ENCODE measurements around the gene TNFSF9.
A peak's percentile ranks its signal among the peaks of the same experiment; 100 is the strongest.
"Not testable (repeated sequence)": the region's sequence is repeated elsewhere in the genome, so short reads cannot be mapped to it uniquely, and the experiment has no call there.

The TNFSF9 gene

DNA sequence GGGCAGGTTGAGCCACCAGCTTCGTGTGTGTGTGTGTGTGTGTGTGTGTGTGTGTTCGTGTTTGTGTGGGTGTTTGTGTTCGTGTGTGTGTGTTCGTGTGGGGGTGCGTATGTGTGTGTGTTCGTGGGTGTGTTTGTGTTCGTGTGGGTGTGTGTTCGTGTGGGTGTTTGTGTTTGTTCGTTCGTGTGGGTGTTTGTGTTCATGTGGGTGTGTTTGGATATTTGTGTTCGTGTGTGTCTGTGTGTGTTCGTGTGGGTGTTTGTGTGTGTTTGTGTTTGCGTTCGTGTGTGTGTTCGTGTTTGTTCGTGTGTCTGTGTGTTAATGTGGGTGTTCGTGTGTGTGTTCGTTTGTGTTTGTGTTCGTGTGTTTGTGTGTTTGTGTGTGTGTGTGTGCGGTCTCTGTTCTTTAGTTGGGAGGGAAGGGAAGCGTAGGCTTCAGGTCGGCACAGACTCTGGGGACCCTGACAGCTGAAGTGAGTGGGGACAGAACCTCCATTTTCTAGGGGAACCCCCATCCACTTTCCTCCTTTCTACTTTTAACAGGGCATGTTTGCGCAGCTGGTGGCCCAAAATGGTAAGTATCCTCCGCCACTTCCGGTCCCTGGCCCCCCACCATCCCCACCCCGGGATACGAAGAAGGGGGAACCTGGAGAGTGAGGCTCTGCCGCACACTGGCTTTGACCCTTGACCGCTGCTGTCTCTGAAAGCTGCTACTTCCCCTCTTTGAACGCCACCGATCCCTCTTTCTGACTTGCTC is 1.6 kb downstream of the TNFSF9 start:
- peak; percentile 19 for DNase-seq

- DNase-seq: no peak
These were observed 2.1 kb downstream of the TNFSF9 start for GRCh38 chr19:6533000-6533328.

- DNase-seq: no peak
These were observed 3.1 kb downstream of the TNFSF9 start for GRCh38 chr19:6533746-6534418.

- no peak for DNase-seq
These were observed 3.7 kb downstream of the TNFSF9 start for GRCh38 chr19:6534451-6535093.

DNA sequence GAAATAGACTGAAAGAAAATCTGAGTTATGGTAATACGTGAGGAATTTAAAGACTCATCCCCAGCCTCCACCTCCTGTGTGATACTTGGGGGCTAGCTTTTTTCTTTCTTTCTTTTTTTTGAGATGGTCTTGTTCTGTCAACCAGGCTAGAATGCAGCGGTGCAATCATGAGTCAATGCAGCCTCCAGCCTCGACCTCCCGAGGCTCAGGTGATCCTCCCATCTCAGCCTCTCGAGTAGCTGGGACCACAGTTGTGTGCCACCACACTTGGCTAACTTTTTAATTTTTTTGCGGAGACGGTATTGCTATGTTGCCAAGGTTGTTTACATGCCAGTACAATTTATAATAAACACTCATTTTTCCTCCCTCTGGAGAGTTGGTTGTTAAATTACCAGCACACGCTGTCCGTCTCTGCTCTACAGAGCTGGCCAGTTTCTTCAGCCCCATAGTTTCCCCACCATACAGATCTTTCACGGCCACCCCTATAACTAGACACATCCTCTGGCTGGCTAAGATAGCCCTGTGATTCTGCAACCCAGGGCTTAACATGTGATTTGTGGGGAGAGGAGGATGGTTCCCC is 4.8 kb downstream of the TNFSF9 start:
- DNase-seq: no peak

DNA sequence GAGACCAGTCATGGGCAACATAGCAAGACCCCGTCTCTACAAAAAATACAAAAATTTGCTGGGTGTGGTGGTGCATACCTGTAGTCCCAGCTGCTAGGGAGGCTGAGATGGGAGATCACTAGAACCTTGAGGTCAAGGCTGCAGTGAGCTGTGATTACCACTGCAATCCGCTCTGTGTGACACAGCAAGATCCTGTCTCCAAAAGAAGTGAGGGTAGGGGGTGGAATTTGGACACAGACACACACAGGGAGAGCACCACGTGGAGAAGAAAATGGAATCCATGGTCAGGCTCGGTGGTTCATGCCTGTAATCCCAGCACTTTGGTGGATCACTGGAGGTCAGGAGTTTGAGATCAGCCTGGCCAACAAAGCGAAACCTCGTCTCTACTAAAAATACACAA is 8.7 kb downstream of the TNFSF9 start:
- DNase-seq: no peak

DNA sequence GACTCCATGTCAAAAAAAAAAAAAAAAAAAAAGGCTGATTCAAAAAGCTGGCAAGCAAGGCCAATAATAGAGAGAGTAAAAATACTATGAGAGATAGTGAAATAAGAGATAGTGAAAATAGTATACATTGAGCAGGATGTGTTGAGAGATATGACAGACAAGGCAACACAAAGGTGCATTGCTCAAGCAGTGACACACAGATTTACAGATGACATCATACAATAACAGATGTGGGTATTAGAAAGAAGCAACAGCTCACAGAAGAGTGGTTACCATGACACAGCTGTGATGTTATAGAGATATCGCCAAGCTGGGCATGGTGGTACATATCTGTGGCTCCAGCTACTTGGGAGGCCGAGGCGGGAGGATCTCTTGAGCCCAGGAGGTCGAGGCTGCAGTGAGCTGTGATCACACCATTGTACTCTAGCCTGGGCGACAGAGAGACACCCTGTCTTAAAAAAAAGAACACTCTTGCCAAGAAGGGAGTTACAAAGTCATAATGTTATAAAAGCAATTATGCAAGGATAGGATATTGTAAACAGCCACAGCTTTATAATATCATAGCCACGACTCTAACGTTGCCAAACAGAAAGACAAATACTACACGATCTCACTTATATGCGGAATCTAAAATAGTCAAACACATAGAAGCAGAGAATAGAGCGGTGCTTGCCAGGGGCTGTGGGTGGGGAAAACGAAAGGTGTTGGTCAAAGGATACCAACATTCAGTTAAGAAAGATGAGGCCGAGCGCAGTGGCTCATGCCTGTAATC is 10.3 kb downstream of the TNFSF9 start:
- no peak for DNase-seq

- no peak for DNase-seq
These were observed 13.1 kb downstream of the TNFSF9 start for GRCh38 chr19:6543866-6544347.

DNA sequence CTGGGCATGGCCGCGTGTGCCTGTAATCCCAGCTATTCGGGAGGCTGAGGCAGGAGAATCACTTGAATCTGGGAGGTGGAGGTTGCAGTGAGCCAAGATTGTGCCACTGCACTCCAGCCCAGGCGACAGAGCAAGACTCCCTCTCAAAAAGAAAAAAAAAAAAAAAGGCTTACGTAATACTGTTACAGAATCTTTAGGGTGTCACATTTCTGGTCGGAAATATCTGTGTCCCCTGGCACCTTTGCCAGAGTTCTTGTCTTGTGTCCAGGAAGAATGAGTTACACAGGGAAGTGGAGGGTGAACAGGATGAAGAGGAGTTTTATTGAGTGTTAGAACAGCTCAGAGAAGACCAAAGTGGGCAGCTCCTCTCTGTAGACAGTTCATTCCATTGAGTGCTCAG is 19.9 kb downstream of the TNFSF9 start:
- not testable (repeated sequence) for DNase-seq

DNA sequence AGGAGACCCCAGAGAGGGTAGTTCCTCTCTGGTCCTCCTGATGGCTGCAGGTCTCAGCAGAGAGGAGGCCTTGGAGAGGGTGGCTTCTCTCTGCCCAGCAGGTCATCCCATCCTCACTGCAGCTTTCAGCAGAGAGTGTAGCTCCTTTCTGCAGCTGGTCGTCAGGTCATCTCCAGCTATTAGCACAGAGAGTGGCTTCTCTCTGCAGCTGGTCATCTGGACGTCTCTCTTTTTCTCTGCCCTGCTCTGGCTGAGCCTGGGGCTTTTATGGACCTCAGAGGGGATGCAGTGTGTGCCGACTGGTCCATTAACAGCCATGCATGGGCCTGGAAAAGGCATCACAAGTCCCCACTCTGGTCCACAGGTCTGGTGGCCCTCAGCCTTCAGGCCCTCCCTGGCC is 20.3 kb downstream of the TNFSF9 start:
- no peak for DNase-seq

- no peak for DNase-seq
These were observed 21.0 kb downstream of the TNFSF9 start for GRCh38 chr19:6551607-6552450.

DNA sequence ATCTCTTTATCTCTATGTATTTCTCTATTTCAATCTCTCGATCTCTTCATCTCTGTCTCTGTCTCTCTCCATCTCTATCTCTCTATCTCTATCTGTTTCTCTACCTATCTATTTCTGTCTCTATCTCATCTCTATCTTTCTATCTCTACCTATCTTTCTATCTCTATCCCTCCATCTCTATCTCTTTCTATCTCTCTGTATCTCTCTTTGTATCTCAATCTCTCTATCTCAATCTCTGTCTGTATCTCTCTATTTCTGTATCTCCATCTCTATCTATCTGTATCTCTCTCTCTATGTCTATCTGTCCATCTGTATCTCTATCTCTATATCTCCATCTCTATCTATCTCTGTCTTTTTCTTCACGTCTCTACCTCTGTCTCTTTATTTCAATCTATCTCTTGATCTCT is 25.2 kb downstream of the TNFSF9 start:
- DNase-seq: no peak

- DNase-seq: no peak
These were observed 25.8 kb downstream of the TNFSF9 start for GRCh38 chr19:6556480-6557195.

- DNase-seq: not testable (repeated sequence)
These were observed 31.6 kb downstream of the TNFSF9 start for GRCh38 chr19:6562437-6562836.

- peak; percentile 40 for DNase-seq
These were observed 33.6 kb downstream of the TNFSF9 start for GRCh38 chr19:6564393-6564792.

DNA sequence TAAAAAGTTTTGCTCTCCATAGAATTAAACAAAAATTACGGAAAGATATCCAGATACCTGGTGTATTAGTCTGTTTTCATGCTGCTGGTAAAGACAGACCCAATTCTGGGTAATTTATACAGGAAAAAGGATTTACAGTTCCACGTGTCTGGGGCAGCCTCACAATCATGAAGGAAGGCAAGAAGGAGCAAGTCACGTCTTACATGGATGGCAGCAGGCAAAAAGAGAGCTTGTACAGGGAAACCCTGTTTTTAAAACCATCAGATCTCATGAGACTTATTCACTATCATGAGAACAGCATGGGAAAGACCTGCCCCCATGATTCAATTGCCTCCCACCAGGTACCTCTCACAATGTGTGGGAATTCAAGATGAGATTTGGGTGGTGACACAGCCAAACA is 35.9 kb downstream of the TNFSF9 start:
- not testable (repeated sequence) for DNase-seq

- DNase-seq: no peak
These were observed 37.2 kb downstream of the TNFSF9 start for GRCh38 chr19:6568010-6568526.

DNA sequence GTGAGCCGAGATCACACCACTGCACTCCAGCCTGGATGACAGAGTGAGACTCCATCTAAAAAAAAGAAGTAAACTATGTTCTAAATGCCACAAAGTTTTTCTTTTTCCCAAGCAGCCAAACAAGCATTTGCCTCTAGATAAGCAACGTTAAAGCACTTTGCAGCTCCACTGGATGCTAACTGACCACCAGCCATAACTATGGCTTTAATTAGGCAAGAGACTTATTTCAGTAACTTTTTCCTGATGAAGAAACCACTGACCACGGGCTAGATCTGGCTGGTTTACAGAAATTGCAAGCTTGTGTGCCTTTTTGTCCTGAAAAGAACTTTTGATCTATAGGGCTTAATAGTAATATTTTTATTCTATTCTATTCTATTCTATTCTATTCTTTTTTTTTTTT is 38.0 kb downstream of the TNFSF9 start:
- no peak for DNase-seq

GRCh38 chr19:6570764-6571163 is 39.9 kb downstream of the TNFSF9 start:
- DNase-seq: no peak

DNA sequence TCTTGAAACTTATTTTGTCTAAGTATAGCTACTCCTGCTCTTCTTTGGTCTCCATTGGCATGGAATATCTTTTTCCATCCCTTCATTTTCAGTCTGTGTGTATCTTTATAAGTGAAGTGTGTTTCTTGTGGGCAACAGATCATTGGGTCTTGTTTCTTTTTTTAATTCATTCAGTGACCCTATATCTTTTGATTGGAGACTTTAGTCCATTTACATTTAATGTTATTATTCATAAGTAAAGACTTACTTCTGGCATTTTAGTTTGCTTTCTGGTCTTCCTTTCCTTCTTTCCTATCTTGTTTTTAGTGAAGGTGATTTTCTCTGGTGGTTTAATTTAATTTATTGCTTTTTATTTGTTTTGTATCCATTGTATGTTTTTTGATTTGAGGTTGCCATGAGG is 40.3 kb downstream of the TNFSF9 start:
- no peak for DNase-seq

DNA sequence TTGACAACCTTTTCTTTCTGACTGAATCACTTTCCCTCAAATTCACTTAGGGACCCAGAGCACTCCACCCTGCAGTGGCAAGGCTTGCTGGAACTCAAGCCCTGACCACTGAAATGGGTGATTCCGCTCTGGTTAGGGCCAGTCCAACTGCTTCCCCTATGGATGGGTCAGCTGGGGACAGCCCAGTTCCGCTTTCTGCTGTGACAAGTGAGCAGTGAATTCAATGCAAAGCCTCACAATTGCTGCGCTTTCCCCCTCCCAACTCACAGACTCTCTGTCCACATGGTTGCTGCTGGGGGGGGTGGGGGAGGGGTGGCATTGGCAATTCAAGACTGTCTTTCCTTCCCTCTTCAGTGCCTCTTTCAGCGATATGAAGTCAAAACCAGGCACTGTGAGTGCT is 41.4 kb downstream of the TNFSF9 start:
- peak; percentile 57 for DNase-seq
